ENCODE results near the gene LLCFC1. TPM values are rescaled to one million over a fixed set of nuclear protein-coding genes. Genes with fewer than 3 reads are reported as not detected.

Gene LLCFC1
- total and polyA plus RNA-seq, 2 of the 8 experiments (the other 6 are each of a cell fraction or from before 2014, with no cell fraction given), result not detected

DNA sequence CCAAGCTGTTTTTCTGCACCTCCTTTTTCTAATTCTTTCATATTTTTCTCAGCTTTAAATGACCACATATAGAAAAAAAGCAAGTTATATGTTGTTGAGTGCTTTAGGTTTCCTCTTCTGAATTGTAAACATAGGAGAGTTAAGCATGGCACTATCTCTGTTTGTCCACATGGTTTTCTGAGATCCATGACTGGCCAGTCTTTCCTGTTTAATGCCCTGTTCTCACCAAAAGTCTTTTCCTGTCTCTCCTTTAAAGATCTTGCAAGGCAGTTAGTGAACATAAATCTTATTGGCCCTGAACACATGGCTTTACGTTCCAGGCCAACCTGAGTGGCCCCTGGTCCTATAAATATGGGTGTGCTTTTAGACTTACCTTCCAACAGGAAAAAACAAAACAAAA lies 25.2 kb upstream of the LLCFC1 start:
- no peak overlapping the region for H3K4me3 ChIP-seq (ENCODE audit: extremely low read depth in 1 of 4, insufficient read depth in 2 of 4, low read depth in 3 of 4, low read length in 4 of 4)
- H2BK5ac ChIP-seq (ENCODE audit: low read depth, low read length), result no peak overlapping the region
- 100% methylated on average over 1 of the region's 1 CpG; no CpG with 5 or more reads in 1 of the 2 experiments for WGBS, 2 experiments (ENCODE audit: extremely low coverage in 1 of 2, insufficient coverage in 1 of 2, insufficient read length in 1 of 2, insufficient replicate concordance in 2 of 2, low coverage in 1 of 2, low lambda C conversion rate in 2 of 2, missing lambda C conversion rate in 1 of 2)
- no peaks in the 10 kb centered on the region for H3K23me2 ChIP-seq (ENCODE audit: low read depth, low read length)
- H2BK120ac ChIP-seq (replicated peaks; ENCODE audit: low read depth, low read length), result no peak overlapping the region
- H3K4me1 ChIP-seq (replicated peaks in 1 of 4; ENCODE audit: control insufficient read depth in 3 of 4, insufficient read depth in 4 of 4, low read length in 3 of 4), result no peaks in the 10 kb centered on the region
- no peak overlapping the region for H2AFZ ChIP-seq (ENCODE audit: low read length)
- no peak overlapping the region for H2BK12ac ChIP-seq (ENCODE audit: low read depth, low read length)
- H3K27me3 ChIP-seq (replicated peaks in 1 of 4; ENCODE audit: control insufficient read depth in 3 of 4, extremely low read depth in 1 of 4, insufficient read depth in 3 of 4, low read length in 3 of 4), result no peaks in the 10 kb centered on the region
- no peak overlapping the region for H2BK20ac ChIP-seq (ENCODE audit: low read length)
- no peak overlapping the region for H4K91ac ChIP-seq (replicated peaks; ENCODE audit: insufficient read length, low read length)
- no peaks in the 10 kb centered on the region for H3K79me1 ChIP-seq (ENCODE audit: low read depth, low read length)
- no peak overlapping the region for H3K56ac ChIP-seq (replicated peaks; ENCODE audit: insufficient read length, low read depth, low read length)
- no peak overlapping the region for H3K18ac ChIP-seq (ENCODE audit: extremely low read depth, low read length)
- H3K14ac ChIP-seq (ENCODE audit: insufficient read length), result no peak overlapping the region
- H2AK5ac ChIP-seq (ENCODE audit: low read depth, low read length), result no peak overlapping the region
- no peak overlapping the region for H4K5ac ChIP-seq (ENCODE audit: insufficient read length, low read depth, low read length)
- H3K36me3 ChIP-seq (ENCODE audit: control insufficient read depth in 2 of 4, insufficient read depth in 4 of 4, low read length in 3 of 4), result no peaks in the 10 kb centered on the region
- no peak for FAIRE-seq
- no peak overlapping the region for H4K8ac ChIP-seq (ENCODE audit: extremely low read depth, insufficient read depth, low read length)
- no peak overlapping the region for H3K9ac ChIP-seq (replicated peaks in 1 of 4; ENCODE audit: extremely low read depth in 1 of 4, low read depth in 3 of 4, low read length in 3 of 4)
- H4K20me1 ChIP-seq (replicated peaks in 1 of 2; ENCODE audit: control insufficient read depth in 1 of 2, insufficient read depth in 2 of 2, low read length in 2 of 2), result no peaks in the 10 kb centered on the region
- POLR2A ChIA-PET (ENCODE audit: partially characterized antibody), result no interaction called here
- H3K4me2 ChIP-seq (ENCODE audit: insufficient read depth in 1 of 2, low read depth in 2 of 2, low read length in 2 of 2), result no peak overlapping the region
- CTCF ChIA-PET (ENCODE audit: partially characterized antibody), result interaction anchor here (2.4 to 4.3 kb wide), 3 partner anchors 12 to 34 kb away, joined by 13 to 31 read pairs (median 16); partner anchors contain the start of gene TRPV5
- no peaks in the 10 kb centered on the region for H3K79me2 ChIP-seq (ENCODE audit: control insufficient read depth in 1 of 2, insufficient read depth in 2 of 2, low read length in 2 of 2)
- no peak for DNase-seq (ENCODE audit: low read depth in 1 of 2, low spot score in 2 of 2)
- H3K9me3 ChIP-seq (ENCODE audit: insufficient read depth in 2 of 2, low read depth in 1 of 2, low read length in 1 of 2), result no peaks in the 10 kb centered on the region
- no peak overlapping the region for H3K4ac ChIP-seq (replicated peaks; ENCODE audit: insufficient read length, low read depth, low read length)
- no peak overlapping the region for H3K27ac ChIP-seq (ENCODE audit: low read depth, low read length)
- H2BK15ac ChIP-seq (ENCODE audit: low read length), result no peak overlapping the region
- no peak overlapping the region for H3K23ac ChIP-seq (ENCODE audit: insufficient read length)
- TF ChIP-seq TAF7 (optimal IDR thresholded peaks at IDR 0.05; ENCODE audit: borderline replicate concordance, low read depth, low read length) (no peak), JUN (IDR thresholded peaks at IDR 0.05; ENCODE audit: low read depth, low read length) (no peak), BACH1 (IDR thresholded peaks at IDR 0.05; ENCODE audit: low read length) (no peak), RXRA (IDR thresholded peaks at IDR 0.05; ENCODE audit: insufficient read depth, low read depth, low read length) (no peak), KDM5A (IDR thresholded peaks at IDR 0.05; ENCODE audit: low read length) (no peak), CBX8 (IDR thresholded peaks at IDR 0.05; ENCODE audit: borderline replicate concordance, low read depth, low read length) (no peak), EP300 (IDR thresholded peaks at IDR 0.05; ENCODE audit: borderline replicate concordance in 1 of 2, low read depth in 2 of 2, low read length in 2 of 2) (no peak), CBX5 (IDR thresholded peaks at IDR 0.05; ENCODE audit: low read depth, low read length) (no peak), SRF (IDR thresholded peaks at IDR 0.05; ENCODE audit: low read depth, low read length) (no peak), SP2 (IDR thresholded peaks at IDR 0.05; ENCODE audit: low read length) (no peak), SIRT6 (IDR thresholded peaks at IDR 0.05; ENCODE audit: low read length) (no peak), PHF8 (conservative IDR thresholded peaks at IDR 0.05; ENCODE audit: low read depth, low read length) (no peak), HDAC6 (IDR thresholded peaks at IDR 0.05; ENCODE audit: low read depth, low read length) (no peak), RBBP5 (IDR thresholded peaks at IDR 0.05; ENCODE audit: borderline replicate concordance, low read depth, low read length) (no peak), TAF1 (IDR thresholded peaks at IDR 0.05; ENCODE audit: low read depth, low read length) (no peak)
